ENCODE measurements around the gene SCARB1.

Gene SCARB1

DNA sequence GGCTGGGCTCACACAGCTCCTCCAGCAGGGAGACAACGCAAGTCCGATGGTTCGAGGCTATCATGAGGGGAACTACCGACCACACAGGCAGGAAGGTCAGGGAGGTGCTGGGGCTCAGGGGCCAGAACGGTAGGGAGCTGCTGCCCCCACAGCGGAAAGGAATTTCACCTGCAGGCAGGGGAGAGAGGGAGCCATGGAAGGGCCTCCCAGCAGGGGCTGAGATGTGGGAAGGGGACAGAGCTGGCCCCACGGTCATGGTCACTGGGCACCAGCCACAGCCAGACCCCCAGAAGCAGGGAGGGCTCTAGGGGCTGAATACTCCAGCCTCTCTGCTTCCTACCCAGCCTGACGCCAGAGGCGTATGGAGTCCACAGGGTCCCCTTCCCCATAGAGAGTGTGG lies 103.1 kb downstream of the SCARB1 start:
- no peak for DNase-seq (ENCODE audit: low read depth)

DNA sequence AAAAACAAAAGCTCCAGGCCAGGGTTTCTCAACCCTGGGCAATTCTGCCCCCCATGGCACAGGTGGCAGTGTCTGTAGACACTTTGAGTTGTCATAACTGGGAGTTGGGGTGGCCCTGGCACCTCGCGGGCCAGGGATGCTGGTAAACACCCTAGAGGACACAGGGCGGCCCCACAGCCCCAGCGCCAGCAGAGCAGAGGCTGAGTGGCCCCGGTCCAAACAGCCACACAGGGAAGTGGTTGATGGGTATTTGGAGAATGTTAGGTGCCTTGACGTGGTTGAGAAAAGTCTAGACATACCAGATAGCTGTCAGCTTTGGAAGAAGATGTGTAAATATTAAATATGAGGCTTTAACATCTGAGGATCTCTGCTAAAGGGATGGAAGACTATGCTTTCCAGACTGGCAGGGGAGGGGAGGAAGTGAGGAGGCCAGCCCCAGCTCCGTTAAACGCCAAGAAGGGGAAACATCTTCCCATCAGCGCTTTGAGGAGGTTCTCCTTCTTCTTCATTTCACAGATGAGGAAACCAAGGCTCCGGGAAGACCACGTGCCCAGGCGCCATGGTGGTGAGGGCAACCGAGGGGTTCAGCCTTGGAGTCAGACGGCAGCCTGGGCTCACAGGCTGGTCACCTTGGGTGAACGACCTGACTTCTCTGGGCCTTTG lies 103.7 kb downstream of the SCARB1 start:
- DNase-seq (ENCODE audit: low read depth), result no peak

DNA sequence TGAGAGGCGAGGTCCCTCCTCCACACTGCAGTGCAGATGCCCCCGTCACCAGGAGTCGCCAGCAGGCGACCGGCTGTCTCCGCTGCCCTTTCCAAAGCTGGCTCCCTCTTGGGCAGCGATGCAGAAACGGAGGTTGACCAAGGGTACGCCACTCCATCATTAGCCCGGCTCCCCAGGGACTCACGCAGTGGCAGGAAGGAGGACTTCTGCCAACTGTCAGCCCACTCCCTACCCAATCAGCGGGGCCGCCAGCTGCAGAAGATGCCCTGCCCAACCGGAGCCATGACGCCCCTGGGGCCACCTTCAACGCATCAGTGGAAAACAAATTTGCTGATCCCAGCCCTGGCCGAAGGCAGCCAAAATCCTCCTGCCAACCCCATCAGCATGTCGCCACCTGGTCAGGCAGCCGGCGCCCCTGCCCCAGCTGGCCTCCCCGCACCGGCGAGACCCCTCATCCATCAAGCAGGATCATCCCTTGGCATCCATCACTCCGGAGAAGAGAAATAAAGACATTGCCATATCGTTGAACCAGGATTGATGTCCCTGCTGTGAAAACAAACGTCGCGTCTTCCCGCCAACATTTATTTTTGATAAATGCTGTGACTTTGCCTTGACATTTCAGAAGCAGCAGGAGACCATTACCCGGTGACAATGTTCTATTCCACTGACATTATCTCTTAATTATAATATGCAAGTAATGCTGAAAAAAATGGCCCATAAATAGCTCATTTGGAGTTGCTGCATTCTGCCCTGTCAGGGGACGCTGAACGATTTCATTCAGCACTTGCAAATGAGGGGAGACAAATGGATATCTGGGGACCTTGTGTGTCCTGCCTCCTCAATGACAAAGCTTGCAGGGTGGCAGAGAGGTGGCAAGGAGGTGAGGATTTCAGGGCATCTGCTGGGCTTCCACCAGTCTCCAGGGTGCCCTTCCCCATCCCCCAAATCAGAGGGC lies 105.1 kb downstream of the SCARB1 start:
- DNase-seq (ENCODE audit: low read depth), result no peak

DNA sequence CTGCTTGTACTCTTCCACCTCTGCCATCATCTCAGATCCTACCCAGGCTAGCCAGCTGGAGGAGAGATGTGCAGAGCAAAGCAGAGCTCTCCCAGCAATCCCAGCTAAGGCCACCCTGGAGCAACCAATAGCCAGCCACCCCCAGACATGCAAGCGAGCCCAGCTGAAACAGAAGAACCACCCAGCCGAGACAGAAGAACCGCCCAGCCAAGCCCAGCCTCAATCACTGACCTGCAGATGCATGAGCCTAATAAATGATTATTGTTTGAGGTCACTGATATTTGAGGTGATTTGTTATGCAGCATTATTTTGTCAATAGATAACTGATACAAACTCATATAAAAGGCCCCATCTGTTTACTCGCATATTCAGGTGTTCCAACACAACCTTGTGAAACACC lies 106.3 kb downstream of the SCARB1 start:
- DNase-seq (ENCODE audit: low read depth), result no peak

DNA sequence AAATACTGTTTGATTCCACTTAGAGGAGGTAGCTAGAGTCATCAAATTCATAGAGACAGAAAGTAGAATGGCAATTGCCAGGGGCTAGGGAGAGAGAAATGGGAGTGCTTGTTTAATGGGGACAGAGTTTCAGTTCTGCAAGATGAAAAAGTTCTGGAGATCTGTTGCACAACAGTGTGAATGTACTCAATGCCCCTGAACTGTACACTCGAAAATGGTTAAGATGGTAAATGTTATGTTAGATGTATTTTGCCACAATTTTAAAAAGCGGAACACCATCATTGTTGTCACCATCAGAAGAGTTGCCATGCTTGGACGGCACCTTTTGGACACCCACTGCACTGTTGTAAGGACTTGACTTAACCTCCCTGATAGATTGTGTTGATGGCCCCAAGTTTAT lies 106.9 kb downstream of the SCARB1 start:
- DNase-seq (ENCODE audit: low read depth), result no peak

GRCh38 chr12:124756166-124756565 lies 107.5 kb downstream of the SCARB1 start:
- no peak for DNase-seq (ENCODE audit: low read depth)

- DNase-seq (ENCODE audit: low read depth), result no peak
These were observed 107.9 kb downstream of the SCARB1 start for GRCh38 chr12:124755801-124756148.

DNA sequence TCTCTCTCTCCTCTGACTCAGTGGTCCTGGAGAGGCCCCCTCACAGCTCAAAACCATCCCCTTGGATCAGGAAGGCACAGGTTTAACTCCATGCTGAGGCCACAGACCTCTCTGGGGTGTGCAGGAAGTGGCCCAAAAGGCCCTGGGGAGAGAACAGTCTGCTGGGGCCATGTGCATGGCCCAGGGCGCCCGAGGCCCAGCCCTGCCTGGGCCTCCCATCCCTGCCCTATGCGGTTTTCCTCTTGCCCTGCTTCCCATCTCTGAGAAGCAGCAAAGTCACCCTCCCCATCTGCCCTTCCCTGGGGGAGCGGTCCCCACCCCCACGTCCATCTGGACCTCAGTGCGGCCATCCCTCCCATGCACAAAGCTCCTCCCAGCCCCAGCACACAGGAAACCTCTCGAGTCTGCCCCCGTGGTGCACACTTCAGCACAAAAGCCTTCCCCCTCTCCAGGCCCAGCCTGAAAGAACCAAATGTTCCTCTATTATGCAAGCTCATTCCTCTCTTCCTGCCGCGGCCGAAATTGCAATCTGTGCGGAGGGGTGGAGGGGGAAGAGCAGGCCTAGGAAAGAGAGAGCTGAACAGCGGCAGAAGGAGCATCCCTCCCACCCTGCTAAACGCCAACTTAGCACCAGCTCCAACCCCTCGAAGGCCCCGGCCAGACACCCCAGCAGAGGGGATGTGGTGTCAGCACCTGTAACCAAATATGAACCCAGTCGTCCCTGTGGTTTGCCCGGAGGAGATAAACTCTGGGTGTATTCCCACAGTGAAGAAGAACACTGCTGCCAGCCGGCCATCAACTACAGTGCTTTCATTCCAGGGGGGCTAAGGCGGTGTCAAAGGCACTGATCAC lies 108.5 kb downstream of the SCARB1 start:
- no peak for DNase-seq (ENCODE audit: low read depth)

DNA sequence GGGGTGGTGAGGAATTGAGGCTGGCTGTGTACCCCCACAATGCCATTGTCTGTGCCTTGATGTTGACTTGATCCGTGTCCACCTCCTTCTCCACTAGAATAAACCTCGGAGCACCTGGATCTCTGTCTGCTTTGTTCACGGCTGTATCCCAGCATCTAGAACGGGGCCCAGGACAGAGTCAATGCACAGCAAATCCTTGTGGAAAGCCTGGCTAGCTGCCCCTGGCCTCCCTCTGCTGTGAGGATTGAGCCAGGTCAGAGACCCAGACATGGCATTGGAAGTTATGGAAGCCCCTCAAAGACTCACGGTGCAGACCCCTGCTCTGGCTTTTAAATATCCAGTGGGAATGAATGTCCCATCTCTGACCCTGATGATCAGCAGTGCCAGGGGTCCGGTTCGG lies 109.2 kb downstream of the SCARB1 start:
- no peak for DNase-seq (ENCODE audit: low read depth)

GRCh38 chr12:124753993-124754392 lies 109.7 kb downstream of the SCARB1 start:
- DNase-seq (ENCODE audit: low read depth), result no peak

GRCh38 chr12:124753228-124753591 lies 110.5 kb downstream of the SCARB1 start:
- no peak for DNase-seq (ENCODE audit: low read depth)

GRCh38 chr12:124752437-124753227 lies 111.0 kb downstream of the SCARB1 start:
- DNase-seq (ENCODE audit: low read depth), result peak; percentile 85

- DNase-seq (ENCODE audit: low read depth), result no peak
These were observed 111.9 kb downstream of the SCARB1 start for GRCh38 chr12:124751654-124752355.

- no peak for DNase-seq (ENCODE audit: low read depth)
These were observed 112.7 kb downstream of the SCARB1 start for GRCh38 chr12:124750787-124751471.

- DNase-seq (ENCODE audit: low read depth), result no peak
These were observed 113.5 kb downstream of the SCARB1 start for GRCh38 chr12:124750149-124750656.

- DNase-seq (ENCODE audit: low read depth), result no peak
These were observed 113.9 kb downstream of the SCARB1 start for GRCh38 chr12:124749725-124750124.

- DNase-seq (ENCODE audit: low read depth), result peak; percentile 82
These were observed 116.1 kb downstream of the SCARB1 start for GRCh38 chr12:124747426-124748161.

- DNase-seq (ENCODE audit: low read depth), result no peak
These were observed 116.8 kb downstream of the SCARB1 start for GRCh38 chr12:124746649-124747425.

Data from stromal cell of bone marrow (primary cell).